ENCODE results near the gene ZNF580.

GRCh38 chr19:55621673-55622231 lies 19.1 kb upstream of the ZNF580 start:
- TF ChIP-seq, protein P1, sequence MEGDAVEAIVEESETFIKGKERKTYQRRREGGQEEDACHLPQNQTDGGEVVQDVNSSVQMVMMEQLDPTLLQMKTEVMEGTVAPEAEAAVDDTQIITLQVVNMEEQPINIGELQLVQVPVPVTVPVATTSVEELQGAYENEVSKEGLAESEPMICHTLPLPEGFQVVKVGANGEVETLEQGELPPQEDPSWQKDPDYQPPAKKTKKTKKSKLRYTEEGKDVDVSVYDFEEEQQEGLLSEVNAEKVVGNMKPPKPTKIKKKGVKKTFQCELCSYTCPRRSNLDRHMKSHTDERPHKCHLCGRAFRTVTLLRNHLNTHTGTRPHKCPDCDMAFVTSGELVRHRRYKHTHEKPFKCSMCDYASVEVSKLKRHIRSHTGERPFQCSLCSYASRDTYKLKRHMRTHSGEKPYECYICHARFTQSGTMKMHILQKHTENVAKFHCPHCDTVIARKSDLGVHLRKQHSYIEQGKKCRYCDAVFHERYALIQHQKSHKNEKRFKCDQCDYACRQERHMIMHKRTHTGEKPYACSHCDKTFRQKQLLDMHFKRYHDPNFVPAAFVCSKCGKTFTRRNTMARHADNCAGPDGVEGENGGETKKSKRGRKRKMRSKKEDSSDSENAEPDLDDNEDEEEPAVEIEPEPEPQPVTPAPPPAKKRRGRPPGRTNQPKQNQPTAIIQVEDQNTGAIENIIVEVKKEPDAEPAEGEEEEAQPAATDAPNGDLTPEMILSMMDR (tag by site-specific recombination; IDR thresholded peaks at IDR 0.05) = no peak
- TF ChIP-seq SP3 (tag by site-specific recombination; IDR thresholded peaks at IDR 0.05) (no peak), ZFP41 (tag by site-specific recombination; IDR thresholded peaks at IDR 0.05; ENCODE audit: borderline replicate concordance) (no peak), ZBTB6 (tag by site-specific recombination; IDR thresholded peaks at IDR 0.05) (no peak), ZNF239 (tag by site-specific recombination; IDR thresholded peaks at IDR 0.05) (no peak)

Measured in HEK293 (cell line).